Measurements from ENCODE around the gene CD300LD. TPM values are rescaled to one million over a fixed set of nuclear protein-coding genes. Genes with fewer than 3 reads are reported as not detected.
"Not testable (repeated sequence)": the region's sequence is repeated elsewhere in the genome, so short reads cannot be mapped to it uniquely, and the experiment has no call there.

CD300LD gene
- polyA plus RNA-seq, 4 donors = not detected

GRCh38 chr17:74574489-74575142 is 17.5 kb downstream of the CD300LD start:
- no peak for DNase-seq (ENCODE audit: low read depth in 4 of 4, low spot score in 2 of 4)

- not testable (repeated sequence) for DNase-seq (ENCODE audit: low read depth in 4 of 4, low spot score in 2 of 4)
These were observed 18.4 kb downstream of the CD300LD start for GRCh38 chr17:74573635-74574034.

GRCh38 chr17:74573169-74573568 is 18.9 kb downstream of the CD300LD start:
- DNase-seq (ENCODE audit: low read depth in 4 of 4, low spot score in 2 of 4) = no peak

GRCh38 chr17:74571621-74572270 is 20.3 kb downstream of the CD300LD start:
- DNase-seq (ENCODE audit: low read depth in 4 of 4, low spot score in 2 of 4) = no peak

GRCh38 chr17:74569020-74570003 is 22.8 kb downstream of the CD300LD start:
- no peak for DNase-seq (ENCODE audit: low read depth in 4 of 4, low spot score in 2 of 4)

GRCh38 chr17:74568106-74568873 is 23.8 kb downstream of the CD300LD start:
- DNase-seq (ENCODE audit: low read depth in 4 of 4, low spot score in 2 of 4) = no peak

GRCh38 chr17:74567397-74567796 is 24.7 kb downstream of the CD300LD start, which contains the start of gene CD300H:
CD300H (minus strand) TSS chr17:74567509.
- no peak for DNase-seq (ENCODE audit: low read depth in 4 of 4, low spot score in 2 of 4)

GRCh38 chr17:74566132-74566753 is 25.8 kb downstream of the CD300LD start:
- DNase-seq (ENCODE audit: low read depth in 4 of 4, low spot score in 2 of 4) = no peak

- no peak for DNase-seq (ENCODE audit: low read depth in 4 of 4, low spot score in 2 of 4)
These were observed 27.0 kb downstream of the CD300LD start for GRCh38 chr17:74565126-74565525.

GRCh38 chr17:74563358-74563757 is 28.7 kb downstream of the CD300LD start:
- DNase-seq (ENCODE audit: low read depth in 4 of 4, low spot score in 2 of 4) = no peak

GRCh38 chr17:74561586-74561985 is 30.5 kb downstream of the CD300LD start:
- no peak for DNase-seq (ENCODE audit: low read depth in 4 of 4, low spot score in 2 of 4)

GRCh38 chr17:74558882-74559519 is 33.1 kb downstream of the CD300LD start:
- DNase-seq (ENCODE audit: low read depth in 4 of 4, low spot score in 2 of 4) = no peak

GRCh38 chr17:74558402-74558801 is 33.7 kb downstream of the CD300LD start:
- not testable (repeated sequence) for DNase-seq (ENCODE audit: low read depth in 4 of 4, low spot score in 2 of 4)

GRCh38 chr17:74555427-74555940 is 36.6 kb downstream of the CD300LD start:
- no peak for DNase-seq (ENCODE audit: low read depth in 4 of 4, low spot score in 2 of 4)

- DNase-seq (ENCODE audit: low read depth in 4 of 4, low spot score in 2 of 4) = no peak
These were observed 37.2 kb downstream of the CD300LD start for GRCh38 chr17:74554909-74555308.

GRCh38 chr17:74552037-74552436 is 40.0 kb downstream of the CD300LD start:
- no peak for DNase-seq (ENCODE audit: low read depth in 4 of 4, low spot score in 2 of 4)

- DNase-seq (ENCODE audit: low read depth in 4 of 4, low spot score in 2 of 4) = no peak
These were observed 41.5 kb downstream of the CD300LD start for GRCh38 chr17:74550602-74551001.

- no peak for DNase-seq (ENCODE audit: low read depth in 4 of 4, low spot score in 2 of 4)
These were observed 42.7 kb downstream of the CD300LD start for GRCh38 chr17:74549343-74549742.

- DNase-seq (ENCODE audit: low read depth in 4 of 4, low spot score in 2 of 4) = no peak
These were observed 44.3 kb downstream of the CD300LD start for GRCh38 chr17:74547736-74548135.

Data from left renal cortex interstitium (tissue), 4 donors.